ENCODE measurements around the gene SLC10A3.

The SLC10A3 gene

GRCh38 chrX:154525606-154526490 is 35.4 kb upstream of the SLC10A3 start:
- FAIRE-seq (no peak), DNase-seq (ENCODE audit: insufficient read length, low spot score) (no peak)
- TF ChIP-seq SPI1 (IDR thresholded peaks at IDR 0.05; ENCODE audit: low read depth, low read length), result no peak

GRCh38 chrX:154519389-154519788 is 29.0 kb upstream of the SLC10A3 start:
- TF ChIP-seq SPI1 (IDR thresholded peaks at IDR 0.05; ENCODE audit: low read depth, low read length), result no peak
- FAIRE-seq, result no peak

GRCh38 chrX:154517101-154517781 is 26.8 kb upstream of the SLC10A3 start:
- no peak for FAIRE-seq
- TF ChIP-seq POU2F2 (IDR thresholded peaks at IDR 0.05; ENCODE audit: low read depth, low read length) (no peak), POLR2AphosphoS5 (IDR thresholded peaks at IDR 0.05; ENCODE audit: low read depth, low read length) (no peak), PAX5 (IDR thresholded peaks at IDR 0.05; ENCODE audit: insufficient read depth, low read length, severe bottlenecking) (no peak), TAF1 (IDR thresholded peaks at IDR 0.05; ENCODE audit: low read depth, low read length) (no peak), SPI1 (IDR thresholded peaks at IDR 0.05; ENCODE audit: low read depth, low read length) (no peak), POLR2A (IDR thresholded peaks at IDR 0.05; ENCODE audit: low read depth, low read length) (no peak)
- no peak for DNase-seq (ENCODE audit: insufficient read length, low spot score)

More at GRCh38 chrX:154519389-154519788, 29.0 kb upstream of the SLC10A3 start:
- no peak for DNase-seq (ENCODE audit: insufficient read length, low spot score)

GRCh38 chrX:154516656-154517100 is 26.2 kb upstream of the SLC10A3 start:
- DNase-seq (ENCODE audit: insufficient read length, low spot score) (no peak), FAIRE-seq (peak; percentile 38)
- TF ChIP-seq POU2F2 (IDR thresholded peaks at IDR 0.05; ENCODE audit: low read depth, low read length) (no peak), POLR2A (IDR thresholded peaks at IDR 0.05; ENCODE audit: low read depth, low read length) (no peak)

- FAIRE-seq (peak; percentile 98), DNase-seq (ENCODE audit: insufficient read length, low spot score) (peak; percentile 67)
- TF ChIP-seq TAF1 (IDR thresholded peaks at IDR 0.05; ENCODE audit: low read depth, low read length) (0 out of 2 replicates have a peak, but pooled peaks have one; percentile 35), POU2F2 (IDR thresholded peaks at IDR 0.05; ENCODE audit: low read depth, low read length) (no peak), POLR2A (IDR thresholded peaks at IDR 0.05; ENCODE audit: low read depth, low read length) (peak; percentile 63), POLR2AphosphoS5 (IDR thresholded peaks at IDR 0.05; ENCODE audit: low read depth, low read length) (peak; percentile 67), SPI1 (IDR thresholded peaks at IDR 0.05; ENCODE audit: low read depth, low read length) (no peak), PAX5 (IDR thresholded peaks at IDR 0.05; ENCODE audit: insufficient read depth, low read length, severe bottlenecking) (no peak)
Observed at GRCh38 chrX:154515966-154516655, 25.7 kb upstream of the SLC10A3 start, which contains the start of gene FAM3A. FAM3A (minus strand) TSS chrX:154516232; CDS start chrX:154515772, 460 bp downstream.

- TF ChIP-seq TAF1 (IDR thresholded peaks at IDR 0.05; ENCODE audit: low read depth, low read length) (no peak), SPI1 (IDR thresholded peaks at IDR 0.05; ENCODE audit: low read depth, low read length) (peak; percentile 74)
- FAIRE-seq (peak; percentile 77), DNase-seq (ENCODE audit: insufficient read length, low spot score) (no peak)
Observed at GRCh38 chrX:154515090-154515965, 24.9 kb upstream of the SLC10A3 start.

GRCh38 chrX:154513716-154514115 is 23.3 kb upstream of the SLC10A3 start:
- no peak for DNase-seq (ENCODE audit: insufficient read length, low spot score)
- TF ChIP-seq PAX5 (IDR thresholded peaks at IDR 0.05; ENCODE audit: insufficient read depth, low read length, severe bottlenecking) (no peak), TAF1 (IDR thresholded peaks at IDR 0.05; ENCODE audit: low read depth, low read length) (no peak), SPI1 (IDR thresholded peaks at IDR 0.05; ENCODE audit: low read depth, low read length) (no peak), POU2F2 (IDR thresholded peaks at IDR 0.05; ENCODE audit: low read depth, low read length) (no peak), POLR2A (IDR thresholded peaks at IDR 0.05; ENCODE audit: low read depth, low read length) (no peak), POLR2AphosphoS5 (IDR thresholded peaks at IDR 0.05; ENCODE audit: low read depth, low read length) (no peak)
- no peak for FAIRE-seq

GRCh38 chrX:154512879-154513553 is 22.6 kb upstream of the SLC10A3 start:
- TF ChIP-seq POU2F2 (IDR thresholded peaks at IDR 0.05; ENCODE audit: low read depth, low read length) (no peak), PAX5 (IDR thresholded peaks at IDR 0.05; ENCODE audit: insufficient read depth, low read length, severe bottlenecking) (no peak), SPI1 (IDR thresholded peaks at IDR 0.05; ENCODE audit: low read depth, low read length) (no peak), POLR2A (IDR thresholded peaks at IDR 0.05; ENCODE audit: low read depth, low read length) (no peak), TAF1 (IDR thresholded peaks at IDR 0.05; ENCODE audit: low read depth, low read length) (no peak), POLR2AphosphoS5 (IDR thresholded peaks at IDR 0.05; ENCODE audit: low read depth, low read length) (no peak)
- FAIRE-seq, result no peak

GRCh38 chrX:154511761-154512160 is 21.3 kb upstream of the SLC10A3 start:
- FAIRE-seq, result no peak
- no peak for DNase-seq (ENCODE audit: insufficient read length, low spot score)
- no peak for TF ChIP-seq POLR2A (IDR thresholded peaks at IDR 0.05; ENCODE audit: low read depth, low read length)
- TF ChIP-seq POLR2AphosphoS5 (IDR thresholded peaks at IDR 0.05; ENCODE audit: low read depth, low read length), result no peak
- TF ChIP-seq TAF1 (IDR thresholded peaks at IDR 0.05; ENCODE audit: low read depth, low read length), result no peak
- TF ChIP-seq POU2F2 (IDR thresholded peaks at IDR 0.05; ENCODE audit: low read depth, low read length), result no peak
- no peak for TF ChIP-seq SPI1 (IDR thresholded peaks at IDR 0.05; ENCODE audit: low read depth, low read length)
- no peak for TF ChIP-seq PAX5 (IDR thresholded peaks at IDR 0.05; ENCODE audit: insufficient read depth, low read length, severe bottlenecking)

More at GRCh38 chrX:154512879-154513553, 22.6 kb upstream of the SLC10A3 start:
- DNase-seq (ENCODE audit: insufficient read length, low spot score), result no peak

Data from GM12891 (cell line).